OCI-M1 (cell line): ENCODE measurements around the gene SLC44A2.
"Not testable (repeated sequence)": the region's sequence is repeated elsewhere in the genome, so short reads cannot be mapped to it uniquely, and the experiment has no call there.

Experiments used
- DNase-seq: peaks from one replicate; lab custom pipeline; 2025; lab: John Stamatoyannopoulos, UW

SLC44A2 gene

DNA sequence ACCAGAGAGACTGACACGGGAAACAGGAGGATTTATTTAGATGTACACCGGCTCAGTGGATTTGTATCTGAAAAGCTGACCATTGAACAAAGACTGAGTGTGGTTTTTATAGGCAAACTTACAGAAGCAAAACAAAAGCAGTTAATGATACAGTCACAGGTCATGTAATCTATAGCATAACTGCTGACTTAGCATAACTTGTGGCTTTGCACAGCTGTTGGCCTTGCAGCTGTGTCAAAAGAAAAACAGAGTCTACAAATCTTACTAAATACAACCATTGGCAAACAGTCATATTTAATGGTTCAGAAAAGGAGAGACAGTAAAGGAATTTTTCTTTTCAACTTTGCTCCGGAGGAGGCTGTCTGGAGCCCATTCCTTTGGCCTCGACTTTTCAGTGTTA is 26.5 kb downstream of the SLC44A2 start:
- DNase-seq, result no peak

DNA sequence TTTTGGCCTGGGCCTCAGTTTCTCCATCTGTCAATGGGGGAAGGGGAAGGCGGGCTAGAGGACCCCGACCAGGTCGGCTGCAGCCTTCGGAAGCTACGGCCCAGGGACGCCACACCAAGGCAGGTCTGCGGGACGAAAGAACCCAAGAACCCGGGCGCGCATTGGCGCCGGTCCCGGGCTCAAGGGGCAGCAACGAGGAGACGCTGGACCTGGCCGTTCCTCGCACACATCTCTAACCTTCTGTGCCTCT is 28.1 kb downstream of the SLC44A2 start:
- DNase-seq, result no peak

DNA sequence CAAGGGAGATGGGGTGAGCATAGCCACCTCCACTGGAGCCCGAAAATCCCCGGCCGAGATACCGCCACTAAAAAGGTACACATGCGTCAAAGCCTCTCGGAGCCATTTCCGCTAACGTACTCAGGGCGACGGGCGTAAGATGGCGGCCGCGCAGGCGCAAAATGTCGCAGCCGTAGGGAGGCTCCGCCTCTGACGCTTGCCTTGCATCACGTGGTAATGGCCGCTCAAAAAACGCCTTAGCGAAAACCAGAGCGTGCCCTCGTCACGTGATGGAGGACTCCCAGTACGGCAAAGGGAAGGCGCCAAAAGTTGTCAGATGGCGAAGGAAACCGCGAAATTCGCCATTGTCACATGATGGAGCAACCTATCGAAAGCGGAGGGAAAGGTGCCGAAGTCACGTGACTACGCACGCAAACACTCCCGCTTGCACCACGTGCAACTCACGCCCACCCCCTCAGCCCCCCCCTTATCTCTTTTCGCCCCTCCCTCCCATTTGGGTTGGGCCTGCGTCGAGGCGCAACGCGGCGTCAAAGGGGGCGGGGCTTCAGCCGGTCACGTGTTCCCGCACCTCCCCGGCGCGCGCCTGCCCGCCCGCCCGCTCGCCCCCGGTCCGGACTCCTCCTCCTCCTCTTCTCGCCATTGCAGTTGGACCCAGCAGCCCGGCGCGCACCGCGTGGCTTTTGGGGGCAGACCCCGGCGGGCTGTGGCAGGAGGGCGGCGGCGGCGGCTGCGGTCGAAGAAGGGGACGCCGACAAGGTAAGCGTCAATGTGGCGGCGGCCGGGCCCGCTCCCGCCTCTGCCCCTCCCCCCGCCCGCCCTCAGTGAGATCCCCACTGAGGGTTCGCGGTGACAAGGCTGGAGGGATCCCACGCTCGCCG is 28.6 kb downstream of the SLC44A2 start, which contains the start of gene ILF3:
Gene ILF3 (plus strand): TSS at position 615 of the 878 bp plus-strand sequence. CDS start 16,260 bp downstream, outside the sequence.
- DNase-seq, result peak; percentile 100

DNA sequence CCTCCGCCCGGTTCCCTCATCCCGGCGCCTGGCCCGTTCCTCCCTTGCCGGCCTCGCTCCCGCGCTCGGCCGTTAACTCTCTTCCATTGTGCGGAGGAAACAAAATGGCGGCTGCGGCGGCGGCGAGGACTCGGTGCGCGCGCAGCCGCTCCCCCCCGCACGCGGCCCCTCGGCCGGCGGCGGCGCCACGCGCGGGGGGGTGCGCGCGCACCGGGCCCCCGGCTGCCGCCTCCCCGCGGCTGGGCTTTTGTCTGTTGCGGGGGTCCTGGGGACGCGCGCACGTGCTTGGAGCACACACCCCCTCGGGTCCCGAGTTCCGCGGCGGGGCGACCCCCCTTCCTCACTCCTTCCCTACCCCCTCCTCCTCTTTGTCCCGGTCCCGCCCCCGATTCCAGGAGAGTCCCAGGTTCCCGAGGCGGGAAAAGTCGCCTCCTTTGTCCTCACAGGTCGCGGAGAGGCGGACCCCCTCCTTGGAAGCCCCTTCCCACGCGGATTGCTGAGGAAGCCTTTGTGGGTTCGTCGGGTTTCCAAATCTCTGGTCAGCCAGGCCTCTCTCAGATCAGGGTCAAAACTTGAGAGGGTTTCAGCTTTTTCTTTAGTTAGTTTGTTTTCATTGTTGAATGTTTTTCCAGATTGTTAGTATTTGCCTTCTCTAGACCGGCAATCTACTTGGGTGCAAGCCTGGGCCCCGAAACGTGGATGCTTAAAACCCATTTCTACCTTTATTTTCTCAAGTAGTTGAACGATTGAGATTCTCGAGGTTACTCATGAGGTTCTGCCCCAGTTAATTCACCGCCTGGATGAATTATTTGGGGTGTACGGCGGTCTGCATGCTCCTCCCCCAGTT is 29.5 kb downstream of the SLC44A2 start:
- peak; percentile 93 for DNase-seq

DNA sequence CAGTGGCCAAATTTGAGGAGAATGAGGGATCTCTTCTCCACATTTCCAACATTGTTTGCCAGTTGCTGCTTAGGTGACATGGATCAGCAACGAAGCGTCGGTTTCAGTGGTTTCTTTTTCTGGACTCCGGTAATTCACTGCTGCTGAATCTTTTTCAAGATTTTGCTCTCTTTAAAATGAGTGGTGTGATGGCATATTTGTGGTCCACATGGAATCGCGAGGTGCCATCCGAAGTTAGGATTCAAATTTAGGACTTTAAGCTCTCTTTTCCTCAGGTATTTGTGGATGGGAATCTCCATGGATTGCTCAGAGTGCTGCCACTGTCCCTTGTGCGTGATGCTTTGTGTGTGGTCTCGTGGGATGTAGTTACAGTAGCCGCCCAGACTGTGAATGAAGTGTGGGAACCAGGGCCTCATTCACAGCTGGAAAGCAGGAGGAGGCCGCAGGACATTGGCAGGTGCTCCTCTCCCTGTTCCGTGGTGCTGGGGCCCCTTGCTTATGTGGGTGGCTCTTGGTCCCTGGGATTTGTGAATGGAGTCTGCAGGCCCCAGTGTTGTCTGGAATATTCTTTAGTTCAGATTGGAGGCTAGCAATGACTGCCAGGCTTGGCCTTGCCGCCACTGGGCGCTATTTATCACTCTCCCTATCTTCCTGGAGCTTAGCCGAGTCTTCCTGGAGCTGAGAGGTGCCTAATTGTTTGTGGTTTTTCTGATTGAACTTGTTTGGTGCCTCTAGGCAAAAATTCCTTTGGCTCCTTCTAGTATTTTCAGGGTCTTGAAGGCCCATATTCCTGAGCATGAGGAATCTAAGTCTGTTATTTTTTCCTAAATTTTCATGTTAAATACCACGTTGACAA is 30.3 kb downstream of the SLC44A2 start:
- DNase-seq, result peak; percentile 87

DNA sequence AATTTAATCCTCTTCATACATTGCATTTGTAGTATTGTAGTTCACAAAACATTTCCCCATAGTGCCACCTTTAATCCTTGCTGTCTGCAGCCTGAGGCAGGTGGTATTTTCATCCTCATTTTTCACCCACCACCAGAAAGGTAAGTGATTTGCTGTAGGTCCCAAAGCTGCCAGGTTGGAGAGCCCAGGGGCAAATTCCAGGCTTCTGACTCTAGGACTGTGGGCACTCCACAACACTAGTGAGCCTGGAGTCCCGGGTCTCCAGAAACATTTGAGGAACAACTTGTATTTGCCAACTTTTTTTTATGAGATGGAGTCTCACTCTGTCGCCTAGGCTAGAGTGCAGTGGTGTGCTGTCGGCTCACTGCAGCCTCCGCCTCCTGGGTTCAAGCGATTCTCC is 35.0 kb downstream of the SLC44A2 start:
- DNase-seq, result no peak

DNA sequence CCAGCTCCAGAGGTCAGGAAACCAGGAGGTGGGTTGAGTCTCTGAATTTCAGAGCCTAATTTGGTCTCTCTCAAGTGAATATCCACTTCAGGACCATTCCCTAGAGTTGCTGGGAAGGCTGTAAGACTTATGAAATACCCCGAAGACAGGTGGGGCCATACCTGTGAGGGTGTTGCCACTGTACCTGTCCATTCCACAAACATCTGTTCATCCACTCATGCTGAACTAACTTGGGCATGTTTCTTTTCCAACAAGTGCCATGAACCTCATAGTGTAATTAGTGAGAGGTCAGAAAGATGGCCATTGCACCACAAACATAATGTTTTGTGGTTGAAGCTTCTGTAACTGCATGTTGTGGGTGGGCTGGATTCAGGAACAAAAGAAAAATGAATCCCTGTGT is 36.6 kb downstream of the SLC44A2 start:
- no peak for DNase-seq

DNA sequence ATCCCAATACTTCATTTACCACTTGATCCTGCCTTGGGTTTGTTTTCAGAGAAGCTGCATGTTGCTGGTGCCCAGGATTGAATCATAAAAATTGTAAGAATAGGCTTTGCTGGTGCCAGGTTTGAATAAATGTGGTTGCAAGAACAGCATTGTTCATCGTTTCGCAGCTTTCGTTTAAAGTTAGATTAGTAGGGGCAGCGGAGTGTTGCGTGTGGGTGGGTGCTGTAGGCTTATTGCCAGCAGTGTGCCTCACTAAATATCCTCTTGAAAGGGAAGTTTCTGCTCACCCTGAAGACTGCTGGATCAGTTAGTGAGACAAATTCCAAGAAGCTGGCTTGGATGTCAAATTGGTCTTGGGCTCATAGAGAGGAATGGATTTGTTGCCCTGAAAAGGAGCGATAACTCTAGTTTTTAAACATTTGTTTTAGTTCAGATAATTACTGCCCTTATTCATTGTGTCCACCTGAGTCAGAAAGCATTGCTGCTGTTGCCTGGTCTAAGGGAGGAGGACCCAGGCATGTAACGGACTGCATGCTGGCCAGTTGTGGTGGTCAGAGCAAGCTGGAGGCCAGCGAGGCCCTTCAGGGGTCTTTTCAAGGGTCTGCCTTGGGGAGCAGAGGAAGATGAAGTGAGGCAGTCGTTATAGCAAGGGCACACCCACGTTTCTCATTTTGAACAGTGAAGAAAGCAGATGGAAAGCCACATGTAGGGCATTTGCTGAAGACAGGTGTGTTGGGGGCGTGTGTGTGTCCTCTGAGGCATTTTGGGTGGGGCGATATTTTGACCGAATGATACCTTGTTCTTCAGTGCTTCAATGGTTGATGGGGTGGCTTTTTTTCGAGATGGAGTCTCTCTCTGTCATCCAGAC is 37.3 kb downstream of the SLC44A2 start:
- no peak for DNase-seq

DNA sequence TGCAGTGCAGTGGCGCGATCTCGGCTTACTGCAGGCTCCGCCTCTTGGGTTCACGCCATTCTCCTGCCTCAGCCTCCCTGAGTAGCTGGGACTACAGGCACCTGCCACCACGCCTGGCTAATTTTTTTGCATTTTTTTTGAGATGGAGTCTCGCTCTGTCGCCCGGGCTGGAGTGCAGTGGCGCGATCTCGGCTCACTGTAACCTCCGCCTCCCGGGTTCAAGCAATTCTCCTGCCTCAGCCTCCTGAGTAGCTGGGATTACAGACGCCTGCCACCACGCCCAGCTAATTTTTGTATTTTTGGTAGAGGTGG is 37.9 kb downstream of the SLC44A2 start:
- not testable (repeated sequence) for DNase-seq

DNA sequence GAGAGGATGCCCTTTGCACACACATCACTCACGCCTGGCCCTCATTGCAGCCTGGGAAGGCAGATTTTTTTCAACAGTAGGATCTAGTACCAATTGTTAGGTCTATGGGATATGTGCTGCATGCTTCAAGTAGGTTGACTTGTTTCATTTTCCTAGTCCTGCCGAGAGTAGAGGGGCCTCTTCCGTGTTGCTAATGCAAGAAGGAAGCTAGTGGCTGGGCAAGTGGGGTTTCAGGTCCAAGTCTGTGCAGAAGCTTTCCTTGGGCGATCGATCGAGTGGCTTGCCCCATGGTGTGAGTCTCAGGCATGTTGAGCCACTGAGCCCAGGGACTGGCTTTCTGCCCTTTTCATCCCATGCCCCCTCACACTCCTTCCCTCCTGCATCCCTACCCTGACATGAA is 42.5 kb downstream of the SLC44A2 start:
- no peak for DNase-seq

DNA sequence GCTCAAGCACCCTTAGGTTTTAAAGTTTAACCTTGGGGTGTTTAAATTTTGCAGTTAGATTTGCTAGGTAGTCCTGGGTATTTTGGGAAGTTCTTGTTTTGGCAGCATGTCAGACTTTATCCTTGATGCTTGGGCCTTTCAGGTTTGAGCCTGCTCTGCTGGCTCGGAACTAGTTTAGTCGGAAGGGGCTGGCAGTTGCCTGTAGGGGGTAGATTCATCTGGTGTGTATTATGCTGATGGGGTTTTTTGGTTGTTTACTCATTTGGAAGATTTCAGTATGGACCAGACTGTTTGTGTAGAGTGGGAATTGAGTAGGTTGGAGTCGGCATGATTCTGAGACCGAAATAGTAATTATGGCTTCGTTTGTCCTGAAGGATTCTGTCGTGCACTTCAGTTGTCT is 43.9 kb downstream of the SLC44A2 start:
- no peak for DNase-seq

DNA sequence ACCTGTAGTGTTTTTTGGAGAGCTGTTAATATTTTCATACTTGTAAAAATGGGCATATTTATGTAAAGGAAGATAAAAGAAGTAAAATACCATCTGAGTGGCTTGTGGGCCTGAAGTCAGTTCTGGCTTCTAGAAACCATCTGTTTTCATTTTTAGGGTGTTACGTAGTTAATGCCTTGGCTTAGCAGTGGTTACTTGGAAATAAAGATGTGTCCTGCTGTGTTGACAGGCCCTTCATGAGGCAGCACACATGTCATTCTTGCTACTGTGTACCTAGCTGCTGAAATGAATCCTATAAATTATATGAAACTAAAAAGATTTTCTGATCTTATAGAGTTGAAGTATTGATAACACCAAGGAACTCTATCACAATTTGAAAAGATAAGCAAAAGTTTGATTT is 44.8 kb downstream of the SLC44A2 start:
- DNase-seq, result no peak

DNA sequence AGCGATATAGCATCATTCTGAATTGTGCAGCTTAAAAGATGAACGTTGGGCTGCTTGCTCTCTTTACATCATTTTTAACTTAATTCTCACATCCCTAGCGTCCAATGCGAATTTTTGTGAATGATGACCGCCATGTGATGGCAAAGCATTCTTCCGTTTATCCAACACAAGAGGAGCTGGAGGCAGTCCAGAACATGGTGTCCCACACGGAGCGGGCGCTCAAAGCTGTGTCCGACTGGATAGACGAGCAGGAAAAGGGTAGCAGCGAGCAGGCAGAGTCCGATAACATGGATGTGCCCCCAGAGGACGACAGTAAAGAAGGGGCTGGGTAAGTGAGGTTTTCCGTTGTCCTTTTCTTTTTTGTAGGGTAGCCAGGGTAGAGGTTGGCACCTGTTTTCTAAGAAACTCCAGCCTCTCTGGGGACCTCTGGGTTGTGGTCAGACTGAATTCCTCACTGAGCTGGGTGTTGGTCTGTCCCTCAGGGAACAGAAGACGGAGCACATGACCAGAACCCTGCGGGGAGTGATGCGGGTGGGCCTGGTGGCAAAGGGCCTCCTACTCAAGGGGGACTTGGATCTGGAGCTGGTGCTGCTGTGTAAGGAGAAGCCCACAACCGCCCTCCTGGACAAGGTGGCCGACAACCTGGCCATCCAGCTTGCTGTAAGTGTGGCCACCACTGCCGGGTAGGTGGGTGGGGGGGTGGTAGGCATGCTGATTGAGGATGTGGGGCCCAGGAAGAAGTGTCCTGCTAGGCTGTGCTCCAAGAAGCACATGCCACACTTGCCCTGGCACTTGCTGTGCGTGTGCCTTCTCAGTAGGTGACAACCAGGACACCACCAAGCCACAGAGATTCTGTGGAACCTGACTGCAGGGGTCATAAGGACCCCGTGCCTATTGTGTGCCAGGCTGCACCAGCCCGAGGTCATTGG is 45.8 kb downstream of the SLC44A2 start:
- no peak for DNase-seq

DNA sequence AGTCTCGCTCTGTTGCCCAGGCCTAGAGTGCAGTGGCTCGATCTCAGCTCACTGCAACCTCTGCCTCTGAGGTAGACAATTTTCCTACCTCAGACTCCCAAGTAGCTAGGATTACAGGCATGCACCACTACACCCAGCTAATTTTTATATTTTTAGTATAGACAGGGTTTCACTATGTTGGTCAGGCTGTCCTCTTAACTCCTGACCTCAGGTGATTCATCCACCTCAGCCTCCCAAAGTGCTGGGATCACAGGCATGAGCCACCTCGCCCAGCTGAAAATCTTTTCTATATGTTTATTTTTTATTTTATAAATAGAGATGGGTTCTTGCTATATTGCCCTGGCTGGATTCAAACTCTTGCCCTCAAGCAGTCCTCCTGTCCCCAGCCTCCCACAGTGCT is 46.6 kb downstream of the SLC44A2 start:
- not testable (repeated sequence) for DNase-seq

DNA sequence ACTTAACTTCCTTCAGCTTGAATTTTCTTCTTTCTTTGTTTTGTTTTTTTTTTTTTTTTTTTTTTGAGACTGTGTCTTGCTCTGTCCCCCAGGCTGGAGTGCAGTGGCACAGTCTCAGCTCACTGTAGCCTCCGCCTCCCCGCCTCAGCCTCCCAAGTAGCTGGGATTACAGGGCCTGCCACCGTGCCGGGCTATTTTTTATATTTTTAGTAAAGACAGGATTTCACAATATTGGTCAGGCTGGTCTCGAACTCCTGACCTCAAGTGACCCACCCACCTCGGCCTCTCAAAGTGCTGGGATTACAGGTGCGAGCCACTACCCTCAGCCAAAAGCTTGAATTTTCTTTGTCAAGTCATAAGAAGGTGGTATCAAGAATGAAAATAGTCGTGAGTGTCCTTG is 49.9 kb downstream of the SLC44A2 start:
- DNase-seq, result not testable (repeated sequence)

DNA sequence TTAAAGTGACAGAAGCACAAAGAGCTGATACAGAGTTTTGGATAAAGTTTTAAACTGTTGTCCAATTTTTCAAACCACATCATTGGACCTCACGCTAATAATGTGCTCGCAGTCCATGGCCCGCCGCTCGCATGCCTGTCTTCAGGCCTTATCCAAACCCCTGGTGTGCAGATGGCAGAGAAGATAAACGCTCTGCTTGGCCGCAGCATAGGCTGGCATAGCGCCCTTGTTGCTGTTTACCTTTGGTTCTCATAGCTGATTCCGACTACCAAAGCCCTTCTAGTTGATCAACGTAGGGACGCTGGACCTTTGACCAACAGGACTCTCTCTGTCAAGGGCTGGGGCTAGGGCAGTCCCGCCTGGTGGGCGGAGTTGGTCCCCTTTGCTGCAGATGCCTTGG is 52.4 kb downstream of the SLC44A2 start:
- no peak for DNase-seq

DNA sequence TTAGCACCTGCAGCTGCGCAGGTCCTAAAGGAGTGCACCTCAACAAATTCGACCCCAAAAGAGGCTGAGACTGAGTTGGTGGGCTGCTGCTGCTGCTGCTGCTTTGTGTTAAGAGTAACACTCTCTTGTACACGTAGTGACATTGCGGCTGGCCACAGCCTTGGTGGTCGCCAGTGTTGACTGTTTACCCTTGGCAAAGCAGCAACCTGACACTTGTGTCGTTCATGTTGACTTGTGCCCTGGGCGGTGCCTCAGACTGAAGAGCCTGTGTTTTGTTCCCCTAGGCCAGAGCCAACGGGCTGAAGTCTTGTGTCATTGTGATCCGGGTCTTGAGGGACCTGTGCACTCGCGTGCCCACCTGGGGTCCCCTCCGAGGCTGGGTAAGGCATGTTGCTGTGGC is 53.5 kb downstream of the SLC44A2 start:
- DNase-seq, result no peak

DNA sequence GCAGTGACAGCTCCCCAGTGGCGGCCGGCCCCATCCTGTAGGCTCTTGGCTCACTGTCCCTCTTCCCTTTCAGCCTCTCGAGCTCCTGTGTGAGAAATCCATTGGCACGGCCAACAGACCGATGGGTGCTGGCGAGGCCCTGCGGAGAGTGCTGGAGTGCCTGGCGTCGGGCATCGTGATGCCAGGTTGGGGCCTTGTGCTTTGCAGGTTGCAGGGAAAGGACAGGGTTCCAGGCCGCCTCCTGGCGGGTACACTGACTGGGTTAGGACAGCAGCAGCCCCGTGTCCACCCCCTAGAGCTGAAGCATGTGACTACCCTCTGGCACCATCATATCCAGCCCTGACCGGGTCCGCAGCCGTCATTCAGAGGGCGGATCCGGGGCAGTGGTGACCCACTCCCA is 54.4 kb downstream of the SLC44A2 start:
- DNase-seq, result no peak

DNA sequence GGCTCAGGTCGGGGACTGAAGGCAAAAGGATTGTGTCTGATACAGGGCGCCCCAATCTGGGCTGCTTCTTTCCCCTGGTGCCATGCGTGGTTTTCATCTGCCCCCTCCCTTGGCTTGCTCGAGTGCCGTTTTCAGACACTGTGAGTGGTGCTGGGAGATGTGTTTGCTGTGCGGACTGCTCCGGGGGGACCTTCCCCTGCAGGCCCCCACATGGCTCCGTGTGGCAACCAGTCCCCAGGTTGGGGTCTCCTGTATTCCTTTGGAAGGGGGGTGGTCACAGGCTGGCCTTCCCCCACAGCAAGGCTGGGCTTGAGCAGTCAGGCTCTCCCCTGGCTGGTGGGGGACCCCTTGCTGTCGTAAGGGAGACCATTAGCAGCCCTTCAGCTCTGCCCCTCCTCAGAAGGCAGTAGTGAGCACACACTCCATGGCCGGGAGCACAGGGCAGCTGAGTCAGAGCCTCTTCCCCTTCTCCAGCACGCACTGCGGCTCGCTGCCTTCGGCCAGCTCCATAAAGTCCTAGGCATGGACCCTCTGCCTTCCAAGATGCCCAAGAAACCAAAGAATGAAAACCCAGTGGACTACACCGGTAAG is 55.3 kb downstream of the SLC44A2 start:
- DNase-seq, result no peak

DNA sequence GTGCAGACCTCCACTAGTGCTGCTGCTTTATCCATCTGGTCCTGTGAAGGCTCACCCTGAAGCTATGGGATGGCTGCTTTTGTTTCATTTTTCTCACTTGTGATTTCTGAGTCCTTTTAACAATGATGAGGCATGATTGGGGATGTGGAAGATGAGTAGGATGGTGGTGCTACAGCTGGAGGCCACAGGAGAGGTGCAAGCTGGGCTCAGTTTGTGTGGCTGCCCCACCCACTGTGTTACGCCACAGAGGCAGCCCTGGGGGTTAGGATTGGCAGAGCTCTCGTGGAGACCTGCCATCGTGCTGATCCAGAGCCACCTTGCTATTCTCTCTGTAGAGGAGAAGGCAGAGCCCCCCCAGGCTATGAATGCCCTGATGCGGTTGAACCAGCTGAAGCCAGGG is 56.3 kb downstream of the SLC44A2 start:
- no peak for DNase-seq
